IPS-NIHi7 (cell line): ENCODE measurements around the gene RAD23B.

Source experiments
- DNase-seq: peaks from one replicate; pipeline ENCODE4 v3.0.0; 2012; ENCODE audit warnings: mixed read lengths; ENCODE audit errors: extremely low spot score

Gene RAD23B

DNA sequence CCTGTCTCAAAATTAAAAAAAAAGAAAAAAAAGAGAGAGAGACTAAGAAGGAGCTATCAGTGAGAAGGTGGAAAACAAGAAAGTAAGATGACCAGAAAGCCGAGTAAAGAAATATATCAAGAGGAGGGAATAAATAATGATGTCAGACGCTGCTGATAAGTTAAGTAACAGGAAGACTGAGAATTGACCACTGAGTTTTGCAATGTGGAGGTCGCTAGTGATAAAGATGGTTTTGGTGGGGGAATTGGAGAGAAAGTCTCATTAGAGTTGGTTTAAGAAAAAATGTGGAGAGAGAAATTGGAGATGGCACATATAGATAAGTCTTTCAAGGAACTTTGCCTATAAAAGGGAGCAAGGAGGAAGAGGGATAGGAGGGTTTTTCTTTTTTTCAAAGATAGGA, 91.9 kb downstream of the RAD23B start:
- no peak for DNase-seq

DNA sequence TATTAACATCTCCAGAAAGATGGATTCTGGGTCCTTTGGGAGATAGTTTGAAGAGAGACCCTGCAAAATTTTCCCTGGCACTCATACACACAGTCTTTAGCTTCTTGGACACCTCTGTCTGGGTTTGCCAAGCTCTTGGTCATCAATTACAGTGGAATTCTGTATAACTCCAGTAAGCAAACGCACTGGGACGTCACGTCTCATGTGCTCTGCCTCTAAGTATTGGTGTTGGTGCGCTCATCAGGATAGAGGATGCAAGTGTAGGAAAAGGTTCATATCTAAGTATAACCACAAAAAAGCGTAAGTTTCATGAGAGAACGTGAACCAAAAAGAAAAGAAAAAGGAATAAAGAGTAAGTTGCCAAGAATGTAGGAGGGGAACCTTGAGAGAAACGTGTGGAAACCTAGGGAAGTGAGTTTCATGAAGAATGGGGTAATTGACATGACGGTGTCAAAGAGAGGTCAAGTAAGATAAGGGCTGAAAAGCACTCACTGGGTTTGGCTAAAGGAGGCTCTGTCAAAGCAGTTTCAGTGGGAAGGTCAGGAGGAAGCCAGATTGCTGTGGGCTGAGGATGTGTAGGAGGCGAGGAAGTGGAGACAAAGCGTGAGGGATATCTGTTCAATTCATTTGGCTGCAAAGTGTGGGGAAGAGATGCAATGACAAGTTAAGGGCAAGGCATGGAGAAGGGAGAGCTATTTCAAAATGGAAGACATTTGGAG, 92.7 kb downstream of the RAD23B start:
- no peak for DNase-seq

DNA sequence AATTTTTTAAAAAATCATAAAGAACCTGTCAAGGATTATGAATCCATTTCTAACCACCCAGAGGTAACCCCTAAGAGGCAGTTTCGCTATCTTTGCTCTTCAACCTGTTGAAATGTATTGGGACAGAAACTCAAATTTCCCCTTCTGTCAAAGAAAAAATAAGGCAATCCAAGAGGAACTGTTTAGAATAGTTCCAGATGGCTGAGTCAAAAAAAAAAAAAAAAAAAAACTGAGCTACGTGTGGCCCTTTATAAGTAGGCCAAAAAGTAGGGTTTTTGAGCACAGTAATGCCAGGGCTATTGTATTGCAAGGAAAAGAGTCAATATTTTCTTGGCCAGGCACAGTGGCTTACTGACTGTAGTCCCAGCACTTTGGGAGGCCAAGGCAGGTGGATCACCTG, 94.9 kb downstream of the RAD23B start:
- DNase-seq: no peak
